ENCODE measurements around the gene RPS15. TPM values are rescaled to one million over a fixed set of nuclear protein-coding genes. Genes with fewer than 3 reads are reported as not detected.

The RPS15 gene
- 1,085 TPM for total RNA-seq

- peak; percentile 96 for DNase-seq (ENCODE audit: low spot score)
Measured at GRCh38 chr19:1438035-1438932, at the start of gene RPS15. RPS15 (plus strand) TSS chr19:1438396; CDS start chr19:1438426, 30 bp downstream.

DNA sequence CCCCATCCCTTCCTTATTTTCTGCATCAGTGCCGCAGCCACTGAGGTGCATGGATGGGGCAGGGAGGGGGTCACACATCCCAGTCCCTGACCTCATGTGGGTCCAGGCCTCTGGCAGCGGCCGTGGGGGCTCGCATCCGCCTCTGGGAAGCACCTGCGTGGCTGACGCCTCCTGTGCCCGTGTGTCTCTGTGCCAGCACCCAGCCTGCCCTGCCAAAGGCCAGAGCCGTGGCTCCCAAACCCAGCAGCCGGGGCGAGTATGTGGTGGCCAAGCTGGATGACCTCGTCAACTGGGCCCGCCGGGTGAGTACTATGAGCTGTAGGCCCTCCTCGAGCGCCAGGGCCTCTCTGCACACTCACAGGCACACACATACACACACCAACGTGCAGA, 49.6 kb upstream of the RPS15 start:
- no peak for DNase-seq (ENCODE audit: low spot score)

- DNase-seq (ENCODE audit: low spot score), result no peak
Measured at GRCh38 chr19:1389033-1389940, 48.9 kb upstream of the RPS15 start.

DNA sequence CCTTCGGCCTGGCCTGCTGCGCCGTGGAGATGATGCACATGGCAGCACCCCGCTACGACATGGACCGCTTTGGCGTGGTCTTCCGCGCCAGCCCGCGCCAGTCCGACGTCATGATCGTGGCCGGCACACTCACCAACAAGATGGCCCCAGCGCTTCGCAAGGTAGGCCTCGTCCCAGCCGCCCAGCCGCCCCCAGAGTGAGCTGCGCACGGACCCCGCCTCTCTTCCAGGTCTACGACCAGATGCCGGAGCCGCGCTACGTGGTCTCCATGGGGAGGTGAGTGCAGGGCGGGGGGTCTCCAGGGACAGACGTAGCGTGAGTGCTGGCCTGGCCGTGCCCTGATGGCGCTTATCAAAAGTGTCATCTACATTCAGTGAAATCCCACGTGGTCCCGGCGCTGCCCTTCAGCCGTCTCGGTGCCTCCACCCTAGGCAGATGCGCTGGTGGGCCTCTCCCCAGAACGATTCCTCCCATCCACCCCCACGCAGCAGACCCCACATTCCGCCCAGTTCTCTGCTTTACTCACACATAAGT, 47.2 kb upstream of the RPS15 start:
- DNase-seq (ENCODE audit: low spot score), result no peak

- no peak for DNase-seq (ENCODE audit: low spot score)
Measured at GRCh38 chr19:1392407-1392806, 45.8 kb upstream of the RPS15 start.

- no peak for DNase-seq (ENCODE audit: low spot score)
Measured at GRCh38 chr19:1392939-1393530, 45.2 kb upstream of the RPS15 start.

GRCh38 chr19:1393841-1394240, 44.4 kb upstream of the RPS15 start:
- no peak for DNase-seq (ENCODE audit: low spot score)

- DNase-seq (ENCODE audit: low spot score), result no peak
Measured at GRCh38 chr19:1394252-1395193, 43.7 kb upstream of the RPS15 start.

DNA sequence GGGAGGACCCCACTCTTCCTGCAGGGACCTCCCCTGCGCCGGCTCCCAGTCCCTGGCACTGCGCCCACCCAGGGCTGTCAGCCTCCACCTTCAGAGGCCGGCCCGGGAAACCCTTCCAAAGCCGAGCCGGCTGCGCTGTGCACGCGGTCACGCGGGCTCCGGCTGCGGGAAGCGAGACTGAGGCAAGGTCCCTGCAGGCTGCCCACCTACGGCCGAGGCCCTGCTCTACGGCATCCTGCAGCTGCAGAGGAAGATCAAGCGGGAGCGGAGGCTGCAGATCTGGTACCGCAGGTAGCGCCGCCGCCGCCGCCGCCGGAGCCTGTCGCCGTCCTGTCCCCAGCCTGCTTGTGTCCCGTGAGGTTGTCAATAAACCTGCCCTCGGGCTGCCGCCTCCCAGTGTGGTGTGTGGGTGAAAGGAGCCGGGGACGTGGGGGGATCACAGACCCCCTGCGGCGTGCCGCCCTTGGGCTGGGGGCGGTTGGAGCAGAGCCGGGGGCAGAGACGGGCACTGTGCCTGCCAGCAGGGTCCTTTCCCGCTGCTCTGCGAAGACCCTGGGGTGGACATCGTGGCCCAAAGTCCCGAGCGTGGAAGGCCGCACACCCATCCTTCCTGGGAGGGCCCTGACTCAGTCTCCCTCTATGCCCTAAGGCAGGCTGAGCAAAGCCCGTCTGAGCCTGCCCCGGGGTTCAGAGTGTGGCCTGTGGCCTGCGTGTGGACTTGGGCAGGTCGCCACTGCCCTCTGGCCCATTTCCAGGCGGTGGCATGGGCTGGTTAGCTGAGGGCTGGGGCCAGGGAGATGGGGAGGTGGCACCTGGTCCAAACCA, 42.8 kb upstream of the RPS15 start:
- no peak for DNase-seq (ENCODE audit: low spot score)

DNA sequence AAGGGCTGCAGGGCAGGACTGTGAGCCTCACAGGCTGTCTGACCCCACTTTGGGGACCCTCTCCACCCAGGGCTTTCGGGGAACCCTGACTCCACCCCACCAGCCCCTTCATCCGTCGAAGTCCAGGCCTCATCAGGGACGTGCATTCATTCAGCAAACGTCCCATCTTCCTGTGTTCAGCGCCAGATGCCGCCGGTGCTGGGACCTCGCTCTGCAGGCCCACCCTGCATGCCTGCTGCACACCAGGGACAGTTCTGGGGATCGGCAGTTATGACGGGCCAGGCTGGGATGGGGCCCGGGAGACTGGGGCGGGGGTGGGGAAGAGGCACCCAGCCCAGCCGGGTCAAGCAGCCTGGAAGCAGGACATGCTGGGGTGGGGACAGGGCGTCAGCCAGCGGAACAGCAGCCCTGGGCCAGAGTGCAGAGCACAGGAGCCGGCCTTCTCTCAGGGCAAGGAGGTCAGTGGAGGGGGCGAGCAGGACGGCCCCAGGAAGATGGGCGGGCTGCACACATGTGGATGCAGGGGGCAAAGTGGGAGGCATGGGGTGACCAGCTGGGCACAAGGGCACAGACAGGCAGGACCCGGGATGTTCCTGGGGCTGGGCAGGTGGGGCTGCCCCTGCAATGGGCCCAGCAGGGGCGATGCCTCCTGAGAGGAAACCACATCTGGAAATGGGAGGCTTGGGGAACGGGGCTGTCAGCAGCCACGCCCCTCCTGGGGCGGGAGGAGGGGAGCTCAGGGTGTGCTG, 42.0 kb upstream of the RPS15 start:
- no peak for DNase-seq (ENCODE audit: low spot score)

DNA sequence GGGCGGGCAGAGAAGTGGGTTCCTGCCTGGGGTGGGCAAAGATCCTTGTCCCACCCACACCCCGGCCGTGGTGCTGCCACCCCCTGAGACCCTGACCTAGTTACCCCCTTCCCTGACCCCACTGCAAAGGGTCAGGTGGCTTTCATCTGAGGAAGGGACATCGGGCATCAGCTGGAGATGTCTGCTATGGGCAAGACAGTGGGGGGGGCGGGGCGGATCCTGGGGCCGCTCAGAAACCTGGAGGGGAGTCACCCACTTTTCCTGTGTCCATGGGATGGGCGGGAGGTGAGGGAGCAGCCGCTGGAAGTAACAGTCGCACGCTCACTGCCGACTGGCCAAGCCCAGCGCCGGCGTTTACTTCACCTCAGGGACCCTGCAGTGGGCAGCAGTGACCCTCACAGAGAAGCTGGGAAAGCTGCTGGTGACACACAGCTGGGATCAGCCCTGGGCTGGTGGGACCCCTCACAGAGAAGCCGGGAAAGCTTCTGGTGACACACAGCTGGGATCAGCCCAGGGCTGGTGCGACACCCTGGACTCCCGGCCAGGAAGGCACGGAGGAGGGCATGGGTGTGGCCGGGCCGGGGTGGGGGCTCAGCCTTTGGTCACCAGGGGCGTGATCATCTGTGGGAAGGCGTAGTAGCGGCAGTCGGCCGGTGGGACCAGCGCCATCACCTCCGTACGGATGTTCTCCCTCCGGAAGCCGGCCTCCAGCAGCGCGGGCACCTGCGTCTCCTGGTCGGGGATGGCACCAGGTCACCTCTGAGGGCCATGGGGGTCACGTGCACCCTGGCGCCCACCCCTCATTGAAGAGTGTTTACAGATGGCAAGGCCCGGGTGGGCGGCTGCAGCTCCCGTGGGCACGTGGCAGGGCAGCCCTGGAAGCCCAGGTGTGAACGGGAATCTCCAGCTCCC, 41.2 kb upstream of the RPS15 start:
- no peak for DNase-seq (ENCODE audit: low spot score)

DNA sequence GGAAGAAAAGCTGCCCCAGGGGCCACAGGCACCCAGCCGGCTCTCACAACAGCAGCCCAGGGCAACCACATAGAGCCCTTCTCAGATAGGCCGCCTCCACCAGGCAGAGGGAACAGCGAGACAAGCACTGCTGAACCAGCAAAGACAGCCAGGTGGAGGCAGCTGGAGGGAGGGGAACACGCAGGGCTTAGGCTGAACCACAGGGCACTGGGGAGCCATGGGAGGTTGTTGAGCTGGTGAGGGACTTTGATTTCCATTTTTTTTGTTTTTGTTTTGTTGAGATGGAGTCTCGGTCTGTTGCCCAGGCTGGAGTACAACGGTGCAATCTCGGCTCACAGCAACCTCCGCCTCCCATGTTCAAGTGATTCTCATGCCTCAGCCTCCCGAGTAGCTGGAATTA, 40.4 kb upstream of the RPS15 start:
- no peak for DNase-seq (ENCODE audit: low spot score)

- DNase-seq (ENCODE audit: low spot score), result no peak
Measured at GRCh38 chr19:1399079-1399478, 39.1 kb upstream of the RPS15 start.

DNA sequence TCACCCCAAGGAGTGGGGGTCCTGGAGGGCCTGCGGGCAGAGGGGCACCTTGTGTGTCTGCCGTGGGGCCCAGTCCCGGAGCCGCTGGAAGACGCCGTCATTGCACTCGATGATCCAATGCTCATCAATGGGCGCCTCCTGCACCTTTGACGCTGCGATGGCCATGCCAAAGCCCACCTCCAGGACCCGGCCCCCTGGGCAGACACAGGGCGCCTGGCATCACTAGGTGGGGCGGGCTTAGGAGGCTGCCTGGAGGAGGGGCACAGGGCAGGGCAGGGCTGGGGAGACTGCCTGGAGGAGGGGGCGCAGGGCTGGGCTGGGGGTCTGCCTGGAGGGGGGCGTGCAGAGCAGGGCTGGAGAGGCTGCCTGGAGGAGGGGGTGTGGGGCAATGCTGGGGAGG, 38.5 kb upstream of the RPS15 start:
- no peak for DNase-seq (ENCODE audit: low spot score)

- DNase-seq (ENCODE audit: low spot score), result no peak
Measured at GRCh38 chr19:1400281-1401137, 37.7 kb upstream of the RPS15 start.

DNA sequence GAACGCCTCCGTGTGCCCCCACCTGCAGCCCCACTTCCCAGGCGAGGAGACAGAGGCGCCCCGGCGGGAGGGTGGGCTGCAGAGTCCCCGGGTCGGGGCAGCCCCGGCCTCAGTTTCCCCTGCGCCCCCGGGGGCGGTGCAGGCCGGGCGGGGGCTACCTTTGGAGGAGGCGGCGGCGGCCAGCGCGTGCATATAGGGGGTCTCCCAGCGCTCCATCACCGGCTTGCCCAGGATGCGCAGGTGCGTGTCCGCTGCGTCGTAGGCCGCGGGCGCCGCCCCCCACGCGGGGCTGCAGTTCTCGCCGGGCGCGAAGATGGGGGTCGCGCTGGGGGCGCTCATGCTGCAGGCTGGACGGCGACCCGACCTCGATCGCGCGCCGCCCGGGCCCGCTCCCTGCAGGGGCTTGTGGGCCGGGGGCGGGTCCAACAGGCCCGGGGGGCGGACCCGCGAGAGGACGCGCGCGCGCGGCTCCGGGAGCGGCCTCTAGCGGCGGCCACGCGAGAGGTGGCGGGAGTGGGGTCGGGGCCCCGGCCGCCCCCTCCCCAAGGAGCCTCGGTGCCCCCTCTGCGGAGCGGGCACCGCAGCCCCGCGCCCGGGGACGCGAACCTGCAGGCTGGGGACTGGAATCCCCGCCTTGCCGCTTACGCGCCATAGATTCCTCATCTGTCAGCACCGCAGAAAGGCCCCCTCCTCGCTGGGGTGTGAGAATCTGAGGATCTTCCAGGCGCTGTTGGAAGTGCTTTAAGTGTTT, 36.9 kb upstream of the RPS15 start, which contains the start of gene GAMT:
TSS of gene GAMT (minus strand) at position 405 of the 751 bp plus-strand sequence. CDS start at position 339, 66 bp downstream.
- no peak for DNase-seq (ENCODE audit: low spot score)
